Caco-2 (cell line): Measurements from ENCODE around the gene GREB1. TPM values are rescaled to one million over a fixed set of nuclear protein-coding genes. Genes with fewer than 3 reads are reported as not detected.

Experiments
- BruUV-seq: library from RNA; stranded (reverse); fragments of 400-500 nt; replicated peaks from 2 replicates; lab custom pipeline; 2021; lab: Mats Ljungman, UMichigan
- CTCF ChIA-PET: fragments of 300-600 bp; sonication (Branson Sonifier 250); formaldehyde crosslinking; loops from one replicate; lab custom pipeline; 2022; ENCODE audit warnings: antibody characterized with exemption; lab: Charles Lee
- POLR2A ChIA-PET: fragments of 300-600 bp; sonication (Branson Sonifier 250); formaldehyde crosslinking; loops from one replicate; lab custom pipeline; 2022; ENCODE audit warnings: antibody characterized with exemption; lab: Charles Lee
- DNase-seq, 2 experiments: peaks; one replicate each; pipeline versions ENCODE4 v3.0.0 to v3.0.0-alpha.2; 2020 to 2022
- H3K27me3 ChIP-seq: replicated peaks from 2 replicates; pipeline ENCODE4 v1.6.0; 2011; ENCODE audit warnings: low read length; ENCODE audit not compliant: control insufficient read depth, insufficient read depth
- H3K36me3 ChIP-seq: 2 replicates; pipeline ENCODE4 v1.5.1; 2011; ENCODE audit warnings: low read length; ENCODE audit not compliant: control insufficient read depth, insufficient read depth
- H3K4me1 ChIP-seq: fragments of 250-450 bp; sonication (Bioruptor Pico); 2 replicates; pipeline ENCODE4 v1.5.1; 2020; ENCODE audit warnings: mild to moderate bottlenecking
- H3K4me3 ChIP-seq: 2 replicates; pipeline ENCODE4 v1.5.1; 2011; ENCODE audit warnings: low read depth, mild to moderate bottlenecking, control low read depth, low read length
- H3K9me3 ChIP-seq: fragments of 250-450 bp; sonication (Bioruptor Pico); 2 replicates; pipeline ENCODE4 v1.5.1; 2020; ENCODE audit warnings: mild to moderate bottlenecking, moderate library complexity
- H3K27ac Mint-ChIP-seq: one replicate; pipeline ENCODE4 v1.8.0; 2022; ENCODE audit warnings: mixed read lengths; ENCODE audit not compliant: unreplicated experiment
- H3K27me3 Mint-ChIP-seq: one replicate; pipeline ENCODE4 v1.8.0; 2022; ENCODE audit warnings: mixed read lengths; ENCODE audit not compliant: insufficient read depth, unreplicated experiment
- H3K36me3 Mint-ChIP-seq: one replicate; pipeline ENCODE4 v1.8.0; 2022; ENCODE audit warnings: mild to moderate bottlenecking, mixed read lengths; ENCODE audit not compliant: insufficient read depth, unreplicated experiment
- H3K4me1 Mint-ChIP-seq: one replicate; pipeline ENCODE4 v1.8.0; 2022; ENCODE audit warnings: low read depth, mixed read lengths; ENCODE audit not compliant: unreplicated experiment
- H3K4me3 Mint-ChIP-seq: one replicate; pipeline ENCODE4 v1.8.0; 2022; ENCODE audit warnings: mild to moderate bottlenecking, moderate library complexity, mixed read lengths; ENCODE audit not compliant: unreplicated experiment
- H3K9me3 Mint-ChIP-seq: one replicate; pipeline ENCODE4 v1.8.0; 2022; ENCODE audit warnings: mixed read lengths; ENCODE audit not compliant: unreplicated experiment
- CTCF ChIP-seq, 2 experiments: fragments of 200-600 bp in 1 of 2; IDR thresholded peaks; 1 replicate in 1 of 2; 2 replicates in 1 of 2; pipeline versions ENCODE4 v1.5.1 to v1.8.0; 2011 to 2022; ENCODE audit warnings: antibody characterized with exemption in 1 of 2, control low read depth in 1 of 2, inconsistent platforms in 1 of 2, low read depth in 1 of 2, low read length in 1 of 2, mild to moderate bottlenecking in 1 of 2, moderate library complexity in 1 of 2; ENCODE audit not compliant: insufficient read depth in 1 of 2, severe bottlenecking in 1 of 2, unreplicated experiment in 1 of 2
- intact Hi-C: fragments of 100-400 bp; cut with micrococcal nuclease; formaldehyde crosslinking; loops from one replicate; pipeline ENCODE4 v1.10.0; 2022; ENCODE audit not compliant: unreplicated experiment
- total RNA-seq: library from RNA; stranded (reverse); gene quantifications from 2 replicates; pipeline ENCODE4 v1.2.3, GENCODE V29; 2022

Gene GREB1
- total RNA-seq, 1 experiment from 2014 or later = 2.4 TPM

GRCh38 chr2:11490194-11490593, 43.7 kb upstream of the GREB1 start:
- H3K9me3 Mint-ChIP-seq = no peaks in the 10 kb centered on the region
- Histone ChIP-seq H3K36me3 (no peaks in the 10 kb centered on the region), H3K9me3 (no peaks in the 10 kb centered on the region), H3K4me1 (no peaks in the 10 kb centered on the region), H3K4me3 (no peak overlapping the region), H3K27me3 (no peaks in the 10 kb centered on the region)
- no TSS peak for BruUV-seq
- TF ChIP-seq CTCF (IDR thresholded peaks at IDR 0.05; ENCODE audit: insufficient read depth in 1 of 2, low read depth in 1 of 2, low read length in 1 of 2, severe bottlenecking in 1 of 2, unreplicated experiment in 1 of 2) = no peak
- H3K27me3 Mint-ChIP-seq = no peaks in the 10 kb centered on the region
- ChIA-PET CTCF (no interaction called here), POLR2A (no interaction called here)
- no peaks in the 10 kb centered on the region for H3K36me3 Mint-ChIP-seq
- H3K4me3 Mint-ChIP-seq = no peak overlapping the region
- H3K4me1 Mint-ChIP-seq = no peaks in the 10 kb centered on the region
- DNase-seq = no peak
- intact Hi-C loops = no loop called here
- no peak overlapping the region for H3K27ac Mint-ChIP-seq

GRCh38 chr2:11491348-11491933, 42.4 kb upstream of the GREB1 start:
- Histone ChIP-seq H3K9me3 (no peaks in the 10 kb centered on the region), H3K4me3 (no peak overlapping the region), H3K27me3 (no peaks in the 10 kb centered on the region), H3K36me3 (no peaks in the 10 kb centered on the region), H3K4me1 (no peaks in the 10 kb centered on the region)
- Mint-ChIP-seq H3K27ac (no peak overlapping the region), H3K36me3 (no peaks in the 10 kb centered on the region), H3K4me1 (no peaks in the 10 kb centered on the region), H3K9me3 (no peaks in the 10 kb centered on the region), H3K27me3 (no peaks in the 10 kb centered on the region), H3K4me3 (no peak overlapping the region)
- no peak for DNase-seq
- CTCF ChIA-PET = no interaction called here
- POLR2A ChIA-PET = no interaction called here
- TF ChIP-seq CTCF (IDR thresholded peaks at IDR 0.05; ENCODE audit: insufficient read depth in 1 of 2, low read depth in 1 of 2, low read length in 1 of 2, severe bottlenecking in 1 of 2, unreplicated experiment in 1 of 2) = no peak
- intact Hi-C loops = loop anchor here (1.0 kb wide), 1 partner anchor 8 kb away; no protein-coding TSS in a partner anchor
- BruUV-seq = no TSS peak

- Histone ChIP-seq H3K9me3 (no peaks in the 10 kb centered on the region), H3K27me3 (no peaks in the 10 kb centered on the region), H3K36me3 (no peaks in the 10 kb centered on the region), H3K4me1 (no peaks in the 10 kb centered on the region), H3K4me3 (no peak overlapping the region)
- Mint-ChIP-seq H3K4me3 (no peak overlapping the region), H3K36me3 (no peaks in the 10 kb centered on the region), H3K4me1 (no peaks in the 10 kb centered on the region), H3K27me3 (no peaks in the 10 kb centered on the region), H3K9me3 (no peaks in the 10 kb centered on the region), H3K27ac (no peak overlapping the region)
- ChIA-PET POLR2A (no interaction called here), CTCF (no interaction called here)
- no peak for DNase-seq
- no TSS peak for BruUV-seq
- intact Hi-C loops = no loop called here
- no peak for TF ChIP-seq CTCF (IDR thresholded peaks at IDR 0.05; ENCODE audit: insufficient read depth in 1 of 2, low read depth in 1 of 2, low read length in 1 of 2, severe bottlenecking in 1 of 2, unreplicated experiment in 1 of 2)
Measured at GRCh38 chr2:11492244-11492643, 41.6 kb upstream of the GREB1 start.
